GM12878 (cell line): Measurements from ENCODE around the gene NTPCR. TPM values are rescaled to one million over a fixed set of nuclear protein-coding genes. Genes with fewer than 3 reads are reported as not detected.

Experiments
- ATAC-seq: fragments of 200-7000 bp; cut with Tn5 transposase; 3 replicates; pipeline ENCODE4 v1.9.1; 2020; ENCODE audit warnings: mild to moderate bottlenecking, moderate library complexity
- BruUV-seq: library from RNA; stranded (reverse); fragments of 400-500 nt; replicated peaks from 2 replicates; lab custom pipeline; 2021; lab: Mats Ljungman, UMichigan
- CTCF ChIA-PET: fragments of 300-600 bp; sonication (Branson Sonifier 250); formaldehyde crosslinking; extraction: SDS; loops from one replicate; lab custom pipeline; 2021; ENCODE audit warnings: inconsistent platforms; lab: Yijun Ruan, JAX
- POLR2A ChIA-PET: fragments of 350-600 bp; formaldehyde crosslinking; extraction: SDS; loops from one replicate; lab custom pipeline; 2021; ENCODE audit warnings: inconsistent platforms; lab: Charles Lee
- RAD21 ChIA-PET: fragments of 300-600 bp; sonication (Branson Sonifier 250); formaldehyde crosslinking; loops from one replicate; lab custom pipeline; 2023; ENCODE audit warnings: antibody characterized with exemption; ENCODE audit not compliant: unreplicated experiment; lab: Charles Lee
- SMC1A ChIA-PET: fragments of 300-600 bp; sonication (Branson Sonifier 250); formaldehyde crosslinking; loops from one replicate; lab custom pipeline; 2023; ENCODE audit not compliant: unreplicated experiment, uncharacterized antibody; lab: Charles Lee
- DNase-seq: peaks from one replicate; pipeline ENCODE4 v3.0.0-alpha.2; 2011; ENCODE audit warnings: low read depth, low spot score
- FAIRE-seq: peaks from 3 replicates; lab custom pipeline; 2011; peaks lifted over from hg19 to GRCh38; lab: Jason Lieb, UNC
- H2AFZ ChIP-seq: 2 replicates; pipeline ENCODE4 v1.6.0; 2011; ENCODE audit warnings: low read depth, low read length, control low read depth; ENCODE audit not compliant: control insufficient read depth
- H3K27ac ChIP-seq: 2 replicates; pipeline ENCODE4 v1.5.1; 2011; ENCODE audit warnings: control low read depth; ENCODE audit not compliant: control insufficient read depth, insufficient read depth
- H3K27me3 ChIP-seq, 2 experiments: replicated peaks in 1 of 2; 2 replicates each; pipeline versions ENCODE4 v1.6.0 to v1.6.1; 2011; ENCODE audit warnings: low read length in 1 of 2; ENCODE audit not compliant: control insufficient read depth in 2 of 2, insufficient read depth in 2 of 2
- H3K36me3 ChIP-seq, 2 experiments: 2 replicates each; pipeline ENCODE4 v1.5.1; 2011; ENCODE audit warnings: low read length in 1 of 2; ENCODE audit not compliant: control insufficient read depth in 2 of 2, insufficient read depth in 2 of 2
- H3K4me1 ChIP-seq: 2 replicates; pipeline ENCODE4 v1.6.1; 2011; ENCODE audit warnings: mild to moderate bottlenecking, low read length, moderate library complexity, mixed read lengths; ENCODE audit not compliant: control insufficient read depth, insufficient read depth
- H3K4me2 ChIP-seq: 2 replicates; pipeline ENCODE4 v1.6.0; 2011; ENCODE audit warnings: control low read depth; ENCODE audit not compliant: control insufficient read depth, insufficient read depth
- H3K4me3 ChIP-seq: fragments of 200-600 bp; sonication (generic); 2 replicates; pipeline ENCODE4 v1.5.1; 2016
- H3K79me2 ChIP-seq: 2 replicates; pipeline ENCODE4 v1.6.0; 2011; ENCODE audit warnings: low read length; ENCODE audit not compliant: control insufficient read depth, insufficient read depth
- H3K9ac ChIP-seq: 2 replicates; pipeline ENCODE4 v1.8.0; 2011; ENCODE audit warnings: low read length, control low read depth, mixed read lengths; ENCODE audit not compliant: control insufficient read depth, insufficient read depth
- H3K9me3 ChIP-seq: replicated peaks from 3 replicates; pipeline ENCODE4 v1.5.1; 2011; ENCODE audit warnings: mild to moderate bottlenecking, low read length; ENCODE audit not compliant: control insufficient read depth, insufficient read depth
- H4K20me1 ChIP-seq: 2 replicates; pipeline ENCODE4 v1.6.0; 2011; ENCODE audit not compliant: control insufficient read depth, insufficient read depth
- DPF2 ChIP-seq: fragments of 450-650 bp; IDR thresholded peaks from 2 replicates; pipeline ENCODE4 v1.6.1; 2017; ENCODE audit warnings: mild to moderate bottlenecking
- KDM1A ChIP-seq: fragments of 200-600 bp; sonication (generic); IDR thresholded peaks from 2 replicates; pipeline ENCODE4 v1.6.1; 2016; ENCODE audit warnings: borderline replicate concordance
- MTA2 ChIP-seq: fragments of 450-650 bp; IDR thresholded peaks from 2 replicates; pipeline ENCODE4 v1.6.1; 2016; ENCODE audit warnings: low read depth, mild to moderate bottlenecking, moderate library complexity
- NFXL1 ChIP-seq: fragments of 450-650 bp; IDR thresholded peaks from 2 replicates; pipeline ENCODE4 v1.6.1; 2017; ENCODE audit warnings: antibody characterized with exemption, mild to moderate bottlenecking, borderline replicate concordance
- NR2C1 ChIP-seq: fragments of 450-650 bp; IDR thresholded peaks from 2 replicates; pipeline ENCODE4 v1.6.1; 2017; ENCODE audit warnings: antibody characterized with exemption, mild to moderate bottlenecking, moderate library complexity
- NR2F1 ChIP-seq: fragments of 450-650 bp; conservative IDR thresholded peaks from 2 replicates; pipeline ENCODE4 v1.6.1; 2017; ENCODE audit warnings: mild to moderate bottlenecking
- RBBP5 ChIP-seq: fragments of 200-600 bp; sonication (generic); conservative IDR thresholded peaks from 2 replicates; pipeline ENCODE4 v1.6.1; 2016
- SIX5 ChIP-seq: IDR thresholded peaks from 2 replicates; pipeline ENCODE4 v1.6.1; 2011; ENCODE audit warnings: mild to moderate bottlenecking, low read depth, low read length, moderate library complexity; ENCODE audit not compliant: severe bottlenecking
- TARDBP ChIP-seq: IDR thresholded peaks from 2 replicates; pipeline ENCODE4 v1.6.1; 2016; ENCODE audit warnings: borderline replicate concordance
- WRNIP1 ChIP-seq: IDR thresholded peaks from 2 replicates; pipeline ENCODE4 v1.6.1; 2011; ENCODE audit warnings: low read depth, low read length, improper control_type of control experiment, borderline replicate concordance
- WGBS: methylation state at CpG from one replicate; pipeline ENCODE4 v1.1.6; 2016; ENCODE audit warnings: low lambda C conversion rate; ENCODE audit not compliant: insufficient replicate concordance, insufficient coverage; ENCODE audit errors: missing lambda C conversion rate; 5-methylcytosine and 5-hydroxymethylcytosine counted together
- in situ Hi-C: fragments of 300-500 bp; cut with MboI; formaldehyde crosslinking; loops from 9 replicates; pipeline ENCODE4 v1.14.3; 2018; ENCODE audit warnings: mixed read lengths
- intact Hi-C: fragments of 100-400 bp; cut with micrococcal nuclease; formaldehyde crosslinking; loops from one replicate; pipeline ENCODE4 v1.14.2; 2022; ENCODE audit not compliant: unreplicated experiment
- polyA plus RNA-seq, 11 experiments: library from polyadenylated mRNA; depleted of rRNA in 4 of 11; unstranded in 6 of 11; stranded (reverse) in 5 of 11; fragments of >200 nt; fragmentation: Nextera tagmentation in 4 of 11; fragmentation: Illumina TruSeq in 1 of 11; extraction: Ambion mirVana in 4 of 11; extraction: Trizol in 1 of 11; gene quantifications; 1 replicate in 1 of 11; 2 replicates in 10 of 11; pipeline versions ENCODE4 v1.2.1 to v1.2.3, GENCODE V29; 2011 to 2016; ENCODE audit warnings: inconsistent platforms in 2 of 11, missing spikeins in 2 of 11, low read depth in 1 of 11
- total RNA-seq, 4 experiments: library from RNA; depleted of rRNA in 3 of 4; stranded (reverse); fragments of >200 nt in 3 of 4; fragmentation: Illumina TruSeq in 1 of 4; extraction: Trizol in 1 of 4; gene quantifications; 2 replicates each; pipeline versions ENCODE4 v1.2.1 to v1.2.3, GENCODE V29; 2013 to 2021

Gene NTPCR
- total and polyA plus RNA-seq, 10 of the 15 experiments (the other 5 are each of a cell fraction or from before 2014, with no cell fraction given), result 25.4 to 109 (median 56.6) TPM

DNA sequence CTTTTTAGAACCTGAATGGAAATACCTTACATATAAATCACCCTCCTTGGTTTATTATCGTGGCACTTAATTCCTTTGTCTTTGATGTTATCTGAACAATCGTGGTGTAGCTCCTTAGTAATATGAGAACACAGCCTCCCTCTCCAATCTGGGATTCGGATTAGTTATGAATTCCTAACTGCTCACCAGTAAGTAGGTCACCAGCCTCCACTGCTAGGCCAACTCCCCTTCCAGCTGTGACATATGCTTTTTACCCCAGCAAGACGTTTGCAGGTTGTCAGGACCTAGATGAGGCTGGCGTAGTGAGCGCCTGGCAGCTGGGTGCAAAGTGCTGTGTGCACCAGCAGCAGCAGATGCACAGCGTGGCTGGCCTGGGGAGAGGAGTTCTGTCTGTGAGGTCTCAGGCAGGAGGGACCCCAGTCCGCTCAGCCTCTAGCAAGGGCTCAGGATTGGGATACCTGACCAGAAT lies 38.2 kb downstream of the NTPCR start:
- FAIRE-seq, result no peak
- intact Hi-C loops, result no loop called here
- WGBS, result 73% methylated on average over 8 of the region's 8 CpGs
- no peak overlapping the region for H3K4me2 ChIP-seq
- SMC1A ChIA-PET, result no interaction called here
- H3K27me3 ChIP-seq, result no peaks in the 10 kb centered on the region
- DNase-seq, result no peak
- CTCF ChIA-PET, result no interaction called here
- no peaks in the 10 kb centered on the region for H3K4me1 ChIP-seq
- BruUV-seq, result no TSS peak
- TF ChIP-seq SIX5, result no peak
- no peak for TF ChIP-seq KDM1A
- no peak for TF ChIP-seq NR2C1
- no peak for TF ChIP-seq RBBP5
- no peak for TF ChIP-seq DPF2
- no peak for TF ChIP-seq MTA2
- no peak for TF ChIP-seq TARDBP
- no peak for TF ChIP-seq WRNIP1
- TF ChIP-seq NR2F1, result no peak
- no peak for TF ChIP-seq NFXL1
- RAD21 ChIA-PET, result no interaction called here
- ATAC-seq, result no peak
- no peaks in the 10 kb centered on the region; the same call in 2 of the 3 replicates for H3K9me3 ChIP-seq
- H3K4me3 ChIP-seq, result no peak overlapping the region
- POLR2A ChIA-PET, result no interaction called here
- H2AFZ ChIP-seq, result no peak overlapping the region
- no peaks in the 10 kb centered on the region for H4K20me1 ChIP-seq
- no peaks in the 10 kb centered on the region for H3K79me2 ChIP-seq
- in situ Hi-C loops, result no loop called here
- H3K36me3 ChIP-seq, result no peaks in the 10 kb centered on the region; a peak in 1 of 4 replicates
- H3K27ac ChIP-seq, result no peak overlapping the region
- H3K9ac ChIP-seq, result no peak overlapping the region
